ENCODE results near the gene TBC1D5.

TBC1D5 gene

DNA sequence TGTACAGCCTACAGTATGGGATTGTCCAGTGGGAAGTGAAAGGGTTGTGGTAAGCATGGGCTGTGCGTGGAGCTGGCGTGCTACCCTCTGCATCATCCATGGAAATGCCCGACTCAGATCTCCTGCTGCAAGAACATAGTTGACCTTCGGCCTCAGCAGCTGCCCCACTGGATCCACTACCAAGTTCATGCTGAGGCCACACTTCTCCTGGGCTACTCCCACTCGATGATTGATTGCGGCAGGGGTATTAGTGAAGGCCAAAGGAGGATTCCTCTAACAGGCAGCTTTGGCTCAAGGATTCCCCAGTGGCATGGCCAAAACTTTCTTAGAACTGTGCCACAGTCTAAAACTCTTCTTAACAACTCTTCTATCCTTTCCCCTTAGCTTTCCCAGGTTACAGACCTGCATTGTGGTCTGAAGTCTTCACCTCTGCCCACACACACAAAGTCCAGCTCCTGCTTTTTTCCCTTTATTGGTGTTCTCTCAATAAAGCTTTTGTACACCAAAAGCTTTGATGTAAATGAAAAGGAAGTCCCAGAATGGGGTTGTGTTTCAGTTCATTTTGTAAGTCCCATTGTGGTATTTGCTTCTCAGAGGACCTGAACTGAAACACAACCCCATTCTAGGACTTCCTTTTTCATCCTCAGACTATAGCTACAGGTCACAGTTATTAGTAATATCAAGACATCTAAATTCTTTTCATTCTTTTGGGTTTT lies 4.9 kb upstream of the TBC1D5 start:
- H3K9me3 ChIP-seq (ENCODE audit: control insufficient read depth, insufficient read depth, low read length) = no peaks in the 10 kb centered on the region
- H3K27me3 ChIP-seq (ENCODE audit: control insufficient read depth, insufficient read depth, low read length) = no peaks in the 10 kb centered on the region
- H3K9ac ChIP-seq (ENCODE audit: low read depth, low read length) = no peak overlapping the region
- H3K36me3 ChIP-seq (ENCODE audit: control insufficient read depth, insufficient read depth, low read length) = no peaks in the 10 kb centered on the region
- no peaks in the 10 kb centered on the region for H3K4me1 ChIP-seq (ENCODE audit: control insufficient read depth, insufficient read depth, low read length)
- H3K4me3 ChIP-seq (ENCODE audit: low read depth, low read length) = no peak overlapping the region
- H3K27ac ChIP-seq (ENCODE audit: low read depth, low read length) = no peak overlapping the region

DNA sequence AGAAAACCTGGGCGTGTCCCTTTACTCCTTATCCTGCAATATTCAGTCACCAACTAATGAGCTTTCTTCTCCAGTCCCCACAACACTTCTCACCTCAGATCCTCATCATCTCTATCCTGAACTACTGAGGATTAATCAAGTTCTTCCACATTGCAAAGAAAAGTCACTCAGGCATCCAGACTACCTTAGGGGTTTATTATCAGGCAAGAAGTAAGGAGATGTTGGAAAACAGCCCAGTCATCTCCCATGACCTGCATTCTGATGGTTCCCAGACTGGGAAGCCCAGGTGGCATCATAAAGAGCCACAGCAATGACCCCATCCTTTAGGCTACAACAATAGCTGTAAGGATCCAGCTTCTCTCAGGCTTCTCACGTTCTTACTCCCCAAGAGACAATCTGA lies 3.5 kb upstream of the TBC1D5 start:
- no peaks in the 10 kb centered on the region for H3K9me3 ChIP-seq (ENCODE audit: control insufficient read depth, insufficient read depth, low read length)
- no peaks in the 10 kb centered on the region for H3K27me3 ChIP-seq (ENCODE audit: control insufficient read depth, insufficient read depth, low read length)
- no peak overlapping the region for H3K4me3 ChIP-seq (ENCODE audit: low read depth, low read length)
- peaks cover 8% of the 10 kb centered on the region for H3K4me1 ChIP-seq (ENCODE audit: control insufficient read depth, insufficient read depth, low read length)
- H3K27ac ChIP-seq (ENCODE audit: low read depth, low read length) = no peak overlapping the region
- H3K36me3 ChIP-seq (ENCODE audit: control insufficient read depth, insufficient read depth, low read length) = no peaks in the 10 kb centered on the region
- H3K9ac ChIP-seq (ENCODE audit: low read depth, low read length) = no peak overlapping the region

DNA sequence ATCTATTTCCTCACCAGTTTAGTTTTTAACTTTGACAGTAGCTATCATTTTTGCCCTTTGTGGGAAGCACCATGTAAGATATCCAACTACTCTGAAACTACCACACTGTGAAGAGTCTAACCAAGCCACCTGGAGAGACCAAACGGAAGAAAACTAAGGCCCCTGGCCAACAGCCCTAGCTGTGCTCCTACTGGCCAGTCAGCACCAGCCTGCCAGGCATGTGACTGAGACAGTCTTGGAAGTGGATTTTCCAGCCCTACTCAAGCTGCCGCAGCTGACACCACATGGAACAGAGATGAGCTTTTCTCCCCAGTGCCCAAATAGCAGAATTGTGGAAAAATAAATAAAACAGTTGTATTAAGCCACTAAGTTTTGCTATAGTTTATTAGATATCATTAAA lies 2.9 kb upstream of the TBC1D5 start:
- Histone ChIP-seq H3K27ac (ENCODE audit: low read depth, low read length) (no peak overlapping the region), H3K27me3 (ENCODE audit: control insufficient read depth, insufficient read depth, low read length) (no peaks in the 10 kb centered on the region), H3K4me3 (ENCODE audit: low read depth, low read length) (no peak overlapping the region), H3K4me1 (ENCODE audit: control insufficient read depth, insufficient read depth, low read length) (peaks cover 14% of the 10 kb centered on the region), H3K9ac (ENCODE audit: low read depth, low read length) (no peak overlapping the region), H3K36me3 (ENCODE audit: control insufficient read depth, insufficient read depth, low read length) (no peaks in the 10 kb centered on the region), H3K9me3 (ENCODE audit: control insufficient read depth, insufficient read depth, low read length) (no peaks in the 10 kb centered on the region)

DNA sequence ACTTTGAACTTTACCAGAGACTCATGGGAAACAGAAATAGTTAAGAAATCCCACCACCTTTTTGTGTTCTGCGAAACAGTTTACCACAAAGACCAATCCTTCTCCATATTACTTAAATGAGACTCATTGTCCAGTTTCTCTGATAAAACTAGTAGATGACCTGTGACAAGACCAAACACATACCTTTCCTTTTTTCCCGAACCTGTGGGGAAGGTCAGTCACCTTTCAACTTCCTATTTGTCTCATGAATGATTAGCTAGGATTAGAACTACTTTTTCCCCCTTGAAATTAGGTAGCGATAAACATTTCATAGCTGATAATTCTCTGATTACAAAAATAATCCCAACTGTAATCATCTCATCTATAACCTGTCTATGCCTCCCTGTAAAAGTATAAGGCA lies 2.3 kb upstream of the TBC1D5 start:
- Histone ChIP-seq H3K36me3 (ENCODE audit: control insufficient read depth, insufficient read depth, low read length) (no peaks in the 10 kb centered on the region), H3K9ac (ENCODE audit: low read depth, low read length) (no peak overlapping the region), H3K4me3 (ENCODE audit: low read depth, low read length) (no peak overlapping the region), H3K27me3 (ENCODE audit: control insufficient read depth, insufficient read depth, low read length) (no peaks in the 10 kb centered on the region), H3K9me3 (ENCODE audit: control insufficient read depth, insufficient read depth, low read length) (no peaks in the 10 kb centered on the region), H3K27ac (ENCODE audit: low read depth, low read length) (no peak overlapping the region), H3K4me1 (ENCODE audit: control insufficient read depth, insufficient read depth, low read length) (peaks cover 15% of the 10 kb centered on the region)

DNA sequence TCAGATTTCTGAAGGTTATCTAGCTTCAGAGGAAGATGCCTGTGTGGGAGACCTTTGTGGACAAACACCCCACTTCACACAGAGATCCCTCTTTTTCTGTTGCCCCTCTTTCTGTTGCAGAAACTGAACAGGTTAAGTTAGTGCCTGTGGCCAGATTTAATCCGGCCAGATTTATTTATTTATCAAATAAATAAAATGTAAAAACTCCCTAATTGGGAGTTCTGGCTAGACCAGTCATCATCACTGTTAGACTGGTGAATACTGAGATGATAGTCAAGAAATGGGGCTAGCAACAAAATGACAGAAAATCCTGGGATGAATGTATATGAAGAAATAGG lies 1.2 kb upstream of the TBC1D5 start:
- Histone ChIP-seq H3K36me3 (ENCODE audit: control insufficient read depth, insufficient read depth, low read length) (no peaks in the 10 kb centered on the region), H3K27ac (ENCODE audit: low read depth, low read length) (no peak overlapping the region), H3K27me3 (ENCODE audit: control insufficient read depth, insufficient read depth, low read length) (no peaks in the 10 kb centered on the region), H3K9ac (ENCODE audit: low read depth, low read length) (no peak overlapping the region), H3K9me3 (ENCODE audit: control insufficient read depth, insufficient read depth, low read length) (no peaks in the 10 kb centered on the region), H3K4me3 (ENCODE audit: low read depth, low read length) (peak overlapping the region; percentile 82; the same call in 1 of the 2 replicates), H3K4me1 (ENCODE audit: control insufficient read depth, insufficient read depth, low read length) (peaks cover 21% of the 10 kb centered on the region)

DNA sequence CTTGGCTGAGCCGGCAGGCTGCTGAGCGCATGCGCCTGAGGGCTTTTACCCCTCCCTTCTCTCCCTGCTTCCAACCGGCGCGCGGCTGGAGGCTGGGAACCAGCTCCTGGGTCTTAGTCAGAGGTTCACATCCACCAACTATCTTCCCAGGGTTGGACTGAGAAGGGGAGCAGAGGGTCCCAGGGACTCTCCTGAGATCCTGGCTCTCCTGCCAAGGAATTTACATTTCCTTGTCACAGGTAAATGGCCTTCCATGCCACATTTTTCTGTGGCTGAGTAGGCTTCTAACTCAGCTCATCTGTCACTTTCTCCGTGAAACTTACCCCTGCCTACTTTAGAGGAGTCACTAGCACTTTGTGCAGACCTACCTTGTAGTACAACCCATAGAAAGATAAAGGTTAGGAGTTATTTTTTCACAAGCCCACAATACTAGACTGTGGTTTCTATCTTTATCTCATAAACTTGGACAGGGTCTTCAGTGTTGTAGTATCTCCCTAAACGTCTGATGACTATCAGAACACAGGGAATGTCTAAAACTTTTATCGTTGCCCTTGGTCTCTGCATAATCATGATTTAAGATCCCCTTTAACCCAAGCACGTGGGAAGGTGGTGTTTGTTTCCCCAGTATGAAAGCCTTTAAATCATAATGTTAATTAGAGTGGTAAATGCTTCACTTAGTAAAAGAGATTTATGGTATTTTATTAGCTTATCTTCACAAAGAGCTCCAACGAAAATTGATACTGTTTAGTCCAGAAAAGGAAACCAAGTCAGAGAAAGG lies 638 bp upstream of the TBC1D5 start:
- Histone ChIP-seq H3K9ac (ENCODE audit: low read depth, low read length) (peak overlapping the region; percentile 89), H3K27ac (ENCODE audit: low read depth, low read length) (peak overlapping the region; percentile 100), H3K4me3 (ENCODE audit: low read depth, low read length) (peak overlapping the region; percentile 82), H3K27me3 (ENCODE audit: control insufficient read depth, insufficient read depth, low read length) (no peaks in the 10 kb centered on the region), H3K36me3 (ENCODE audit: control insufficient read depth, insufficient read depth, low read length) (no peaks in the 10 kb centered on the region), H3K9me3 (ENCODE audit: control insufficient read depth, insufficient read depth, low read length) (no peaks in the 10 kb centered on the region), H3K4me1 (ENCODE audit: control insufficient read depth, insufficient read depth, low read length) (peaks cover 21% of the 10 kb centered on the region)

DNA sequence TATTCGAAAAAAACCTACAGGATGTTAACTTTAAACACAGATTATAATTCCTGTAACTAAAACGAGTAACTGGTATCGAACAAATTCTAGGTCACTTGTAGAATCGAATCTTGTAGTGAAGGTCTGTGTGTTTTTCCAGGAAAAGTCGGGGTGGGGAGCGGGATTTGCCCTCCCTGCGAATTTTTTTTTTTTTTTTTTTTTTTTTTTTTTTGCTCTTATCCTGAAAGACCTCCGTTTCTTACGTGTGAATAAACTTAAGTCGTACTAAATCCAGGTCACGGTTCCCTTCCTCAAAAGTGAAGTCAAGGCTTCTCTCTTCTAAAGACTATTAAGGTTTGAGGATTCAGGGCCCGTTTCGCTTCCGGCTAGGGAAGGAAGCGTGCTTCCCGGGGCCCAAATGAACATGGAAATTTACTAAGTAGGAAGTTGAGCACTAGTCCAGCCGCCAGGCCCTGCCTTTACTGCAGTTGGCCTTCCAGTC lies 770 bp downstream of the TBC1D5 start:
- Histone ChIP-seq H3K36me3 (ENCODE audit: control insufficient read depth, insufficient read depth, low read length) (no peaks in the 10 kb centered on the region), H3K9ac (ENCODE audit: low read depth, low read length) (peak overlapping the region; percentile 89), H3K9me3 (ENCODE audit: control insufficient read depth, insufficient read depth, low read length) (no peaks in the 10 kb centered on the region), H3K27ac (ENCODE audit: low read depth, low read length) (peak overlapping the region; percentile 100), H3K4me1 (ENCODE audit: control insufficient read depth, insufficient read depth, low read length) (peaks cover 21% of the 10 kb centered on the region), H3K4me3 (ENCODE audit: low read depth, low read length) (peak overlapping the region; percentile 82), H3K27me3 (ENCODE audit: control insufficient read depth, insufficient read depth, low read length) (no peaks in the 10 kb centered on the region)

DNA sequence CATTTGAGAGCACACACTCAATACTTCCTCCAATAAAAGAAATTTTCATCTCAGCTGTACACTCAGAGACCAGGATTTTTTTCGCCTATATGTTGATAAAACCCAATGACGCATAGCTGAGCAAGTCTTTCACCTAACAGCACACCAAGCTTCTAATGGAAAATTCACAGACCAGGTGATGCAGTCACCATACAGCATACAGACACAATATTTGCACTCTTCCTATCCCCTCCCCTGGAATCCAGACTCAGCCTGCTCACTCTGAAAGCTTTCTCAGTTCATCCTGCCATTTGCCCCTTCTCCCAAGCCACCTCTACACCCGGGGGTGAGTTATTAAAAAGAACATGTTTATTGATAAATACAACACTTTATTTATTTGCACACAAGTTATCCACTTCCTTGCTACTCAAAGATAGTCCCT lies 1.7 kb downstream of the TBC1D5 start:
- H3K9me3 ChIP-seq (ENCODE audit: control insufficient read depth, insufficient read depth, low read length) = no peaks in the 10 kb centered on the region
- no peaks in the 10 kb centered on the region for H3K27me3 ChIP-seq (ENCODE audit: control insufficient read depth, insufficient read depth, low read length)
- H3K36me3 ChIP-seq (ENCODE audit: control insufficient read depth, insufficient read depth, low read length) = 0 out of 2 replicates have a peak, but pooled peaks cover 3% of the 10 kb centered on the region
- H3K4me3 ChIP-seq (ENCODE audit: low read depth, low read length) = peak overlapping the region; percentile 82
- peak overlapping the region; percentile 100 for H3K27ac ChIP-seq (ENCODE audit: low read depth, low read length)
- H3K9ac ChIP-seq (ENCODE audit: low read depth, low read length) = 0 out of 2 replicates have a peak overlapping the region, but pooled peaks have one; percentile 89
- peaks cover 21% of the 10 kb centered on the region for H3K4me1 ChIP-seq (ENCODE audit: control insufficient read depth, insufficient read depth, low read length)

DNA sequence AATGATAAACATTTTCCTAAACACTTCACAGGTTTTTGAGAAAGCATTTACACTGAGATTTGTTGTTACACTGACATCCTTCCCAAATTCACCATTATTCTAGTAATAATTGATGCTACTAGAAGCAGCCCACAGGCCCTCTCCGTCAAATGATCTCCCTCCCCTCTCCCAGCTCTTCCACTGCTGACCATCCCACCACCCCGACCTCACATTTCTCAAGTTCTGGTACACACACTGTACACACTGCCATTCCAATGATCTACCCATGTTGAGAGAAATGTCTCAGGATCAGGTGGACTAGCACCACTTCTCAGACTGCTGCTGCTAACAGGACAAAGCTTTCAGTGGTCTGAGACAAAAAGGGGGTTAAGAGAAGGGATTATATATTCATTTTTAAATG lies 3.5 kb downstream of the TBC1D5 start:
- peaks cover 21% of the 10 kb centered on the region for H3K4me1 ChIP-seq (ENCODE audit: control insufficient read depth, insufficient read depth, low read length)
- H3K4me3 ChIP-seq (ENCODE audit: low read depth, low read length) = no peak overlapping the region
- H3K9me3 ChIP-seq (ENCODE audit: control insufficient read depth, insufficient read depth, low read length) = no peaks in the 10 kb centered on the region
- H3K36me3 ChIP-seq (ENCODE audit: control insufficient read depth, insufficient read depth, low read length) = 0 out of 2 replicates have a peak, but pooled peaks cover 3% of the 10 kb centered on the region
- no peaks in the 10 kb centered on the region for H3K27me3 ChIP-seq (ENCODE audit: control insufficient read depth, insufficient read depth, low read length)
- no peak overlapping the region for H3K9ac ChIP-seq (ENCODE audit: low read depth, low read length)
- H3K27ac ChIP-seq (ENCODE audit: low read depth, low read length) = no peak overlapping the region

DNA sequence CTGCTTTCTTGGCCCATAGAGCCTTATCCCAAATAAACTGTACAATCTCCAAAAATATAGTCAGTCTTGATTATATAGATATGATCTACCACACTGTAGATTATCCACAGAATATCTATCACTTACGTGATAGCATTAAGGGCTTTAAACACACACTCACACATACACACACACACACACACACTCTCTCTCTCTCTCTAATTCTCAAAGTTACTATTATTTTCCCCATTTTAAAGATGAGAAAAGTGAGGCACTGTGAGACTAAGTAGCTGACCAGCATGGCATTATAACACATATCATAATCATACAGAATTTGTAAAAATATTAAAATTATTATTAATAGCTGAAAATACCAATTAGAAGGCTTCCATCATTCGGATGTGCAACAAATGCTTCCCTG lies 4.2 kb downstream of the TBC1D5 start:
- H3K27me3 ChIP-seq (ENCODE audit: control insufficient read depth, insufficient read depth, low read length) = no peaks in the 10 kb centered on the region
- H3K36me3 ChIP-seq (ENCODE audit: control insufficient read depth, insufficient read depth, low read length) = 0 out of 2 replicates have a peak, but pooled peaks cover 3% of the 10 kb centered on the region
- no peaks in the 10 kb centered on the region for H3K9me3 ChIP-seq (ENCODE audit: control insufficient read depth, insufficient read depth, low read length)
- H3K27ac ChIP-seq (ENCODE audit: low read depth, low read length) = no peak overlapping the region
- H3K4me3 ChIP-seq (ENCODE audit: low read depth, low read length) = no peak overlapping the region
- peaks cover 21% of the 10 kb centered on the region for H3K4me1 ChIP-seq (ENCODE audit: control insufficient read depth, insufficient read depth, low read length)
- H3K9ac ChIP-seq (ENCODE audit: low read depth, low read length) = no peak overlapping the region

DNA sequence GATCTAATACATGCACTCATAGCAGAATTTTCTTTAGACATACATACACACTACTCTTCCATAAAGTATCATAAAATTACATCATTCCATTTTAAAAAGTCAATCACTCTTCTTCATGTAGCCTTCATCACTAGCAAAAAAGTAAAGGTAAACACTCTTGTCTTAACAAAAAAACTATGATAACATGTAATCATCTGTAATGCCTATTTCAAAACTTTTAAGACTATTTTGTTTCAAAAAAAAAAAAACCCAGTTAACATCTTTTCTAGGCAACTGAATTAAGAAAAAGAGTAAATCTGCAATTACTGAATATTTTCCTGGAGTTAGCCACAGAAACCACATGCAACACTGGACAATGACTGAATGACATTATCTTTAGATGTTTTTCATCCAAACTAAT lies 4.8 kb downstream of the TBC1D5 start:
- H3K27me3 ChIP-seq (ENCODE audit: control insufficient read depth, insufficient read depth, low read length) = no peaks in the 10 kb centered on the region
- H3K4me1 ChIP-seq (ENCODE audit: control insufficient read depth, insufficient read depth, low read length) = peaks cover 21% of the 10 kb centered on the region
- no peak overlapping the region for H3K9ac ChIP-seq (ENCODE audit: low read depth, low read length)
- no peak overlapping the region for H3K27ac ChIP-seq (ENCODE audit: low read depth, low read length)
- H3K9me3 ChIP-seq (ENCODE audit: control insufficient read depth, insufficient read depth, low read length) = no peaks in the 10 kb centered on the region
- H3K36me3 ChIP-seq (ENCODE audit: control insufficient read depth, insufficient read depth, low read length) = 0 out of 2 replicates have a peak, but pooled peaks cover 3% of the 10 kb centered on the region
- H3K4me3 ChIP-seq (ENCODE audit: low read depth, low read length) = no peak overlapping the region
